Sigmoid colon (tissue), 7 donors: Measurements from ENCODE around the gene CDKN3. TPM values are rescaled to one million over a fixed set of nuclear protein-coding genes. Genes with fewer than 3 reads are reported as not detected.

ENCODE experiments used
- DNase-seq: peaks from one replicate; pipeline ENCODE4 v3.0.0-alpha.2; 2019
- H3K27ac ChIP-seq, 4 donors: fragments of 200-600 bp; sonication (generic); one replicate each; pipeline ENCODE4 v1.5.1; 2016 to 2019; ENCODE audit warnings: mild to moderate bottlenecking in 1 of 4
- H3K27me3 ChIP-seq, 3 donors: fragments of 200-600 bp; sonication (generic); one replicate each; pipeline ENCODE4 v1.5.1; 2019; ENCODE audit warnings: mild to moderate bottlenecking in 1 of 3
- H3K36me3 ChIP-seq, 4 donors: fragments of 200-600 bp; sonication (generic); one replicate each; pipeline ENCODE4 v1.5.1; 2016 to 2019
- H3K4me1 ChIP-seq, 4 donors: fragments of 200-600 bp; sonication (generic); one replicate each; pipeline ENCODE4 v1.5.1; 2017 to 2019
- H3K4me3 ChIP-seq, 4 donors: fragments of 200-600 bp; sonication (generic); one replicate each; pipeline ENCODE4 v1.5.1; 2017 to 2019; ENCODE audit warnings: mild to moderate bottlenecking in 2 of 4, moderate library complexity in 1 of 4
- H3K9me3 ChIP-seq, 4 donors: fragments of 200-600 bp in 3 of 4; sonication (generic) in 3 of 4; one replicate each; pipeline versions ENCODE4 v1.5.1 to v1.6.1; 2013 to 2019
- CTCF ChIP-seq, 4 experiments: fragments of 450-650 bp in 3 of 4; fragments of 200-600 bp in 1 of 4; IDR thresholded peaks; one replicate each; pipeline ENCODE4 v1.5.1; 2016 to 2019; ENCODE audit warnings: antibody characterized with exemption in 4 of 4, mild to moderate bottlenecking in 3 of 4, moderate library complexity in 2 of 4
- EP300 ChIP-seq, 4 donors: sonication (generic); formaldehyde crosslinking; IDR thresholded peaks; one replicate each; pipeline ENCODE4 v1.6.1; 2017; ENCODE audit warnings: antibody characterized with exemption in 4 of 4
- POLR2A ChIP-seq, 2 donors: fragments of 450-650 bp; IDR thresholded peaks; one replicate each; pipeline ENCODE4 v1.6.1; 2016; ENCODE audit warnings: antibody characterized with exemption in 2 of 2, mild to moderate bottlenecking in 2 of 2, moderate library complexity in 2 of 2
- POLR2AphosphoS5 ChIP-seq, 4 donors: sonication (generic); formaldehyde crosslinking; IDR thresholded peaks; one replicate each; pipeline ENCODE4 v1.6.1; 2017; ENCODE audit warnings: antibody characterized with exemption in 4 of 4
- WGBS, 2 donors: extraction: QIAGEN DNeasy Blood & Tissue Kit; methylation state at CpG; one replicate each; pipeline ENCODE4 v1.1.7; 2013; 5-methylcytosine and 5-hydroxymethylcytosine counted together
- intact Hi-C: fragments of 100-400 bp; cut with DNase I; formaldehyde crosslinking; loops from one replicate; pipeline ENCODE4 v1.15.1; 2023
- polyA plus RNA-seq, 3 donors: library from polyadenylated mRNA; stranded (reverse); fragments of 200-250 nt; gene quantifications; one replicate each; pipeline ENCODE4 v1.2.3, GENCODE V29; 2013
- total RNA-seq, 4 donors: library from RNA; depleted of rRNA; stranded (reverse); fragments of >200 nt; gene quantifications; one replicate each; pipeline ENCODE4 v1.1.0, GENCODE V29; 2016
- donor health status: healthy with polysubstance abuse.
- donor health status: Bipolar disorder and iron deficiency.
- donor health status: healthy.

Gene CDKN3
- total and polyA plus RNA-seq, 7 donors, result 1.1 to 41.8 (median 6.6) TPM; not detected in 1

DNA sequence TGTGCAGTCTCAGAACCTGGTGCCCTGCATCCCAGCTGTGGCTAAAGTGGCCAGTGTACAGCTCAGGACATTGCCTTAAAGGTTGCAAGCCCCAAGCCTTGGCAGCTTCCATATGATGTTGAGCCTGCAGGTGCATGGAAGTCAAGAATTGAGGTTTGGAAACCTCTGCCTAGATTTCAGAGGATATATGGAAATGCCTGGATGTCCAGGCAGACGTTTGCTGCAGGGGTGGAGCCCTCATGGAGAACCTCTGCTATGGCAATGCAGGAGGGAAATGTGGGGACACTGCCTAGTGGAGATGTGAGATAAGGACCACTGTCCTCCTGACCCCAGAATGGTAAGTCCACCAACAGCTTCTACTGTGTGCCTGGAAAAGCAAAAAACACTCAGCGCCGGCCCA, 62.3 kb downstream of the CDKN3 start:
- Histone ChIP-seq H3K9me3 (no peaks in the 10 kb centered on the region), H3K4me1 (no peaks in the 10 kb centered on the region), H3K4me3 (no peak overlapping the region), H3K27ac (no peak overlapping the region), H3K27me3 (no peaks in the 10 kb centered on the region), H3K36me3 (no peaks in the 10 kb centered on the region)
- TF ChIP-seq POLR2A (IDR thresholded peaks at IDR 0.05), result no peak
- TF ChIP-seq CTCF (IDR thresholded peaks at IDR 0.05), result no peak
- TF ChIP-seq EP300 (IDR thresholded peaks at IDR 0.05), result no peak
- TF ChIP-seq POLR2AphosphoS5 (IDR thresholded peaks at IDR 0.05), result no peak
- DNase-seq, result no peak
- intact Hi-C loops, result no loop called here
- WGBS, 2 donors, result 92% methylated on average over 3 of the region's 3 CpGs

- H3K36me3 ChIP-seq, result no peaks in the 10 kb centered on the region
- peaks cover 0 to under 1% (median 0%) of the 10 kb centered on the region in 4 donors for H3K9me3 ChIP-seq
- no peak overlapping the region for H3K27ac ChIP-seq
- TF ChIP-seq CTCF (IDR thresholded peaks at IDR 0.05), result no peak
- no peak for TF ChIP-seq POLR2A (IDR thresholded peaks at IDR 0.05)
- TF ChIP-seq POLR2AphosphoS5 (IDR thresholded peaks at IDR 0.05), result no peak
- no peak for TF ChIP-seq EP300 (IDR thresholded peaks at IDR 0.05)
- no peak for DNase-seq
- H3K4me3 ChIP-seq, result no peak overlapping the region
- WGBS, 2 donors, result 82% methylated on average over 5 of the region's 5 CpGs
- intact Hi-C loops, result no loop called here
- no peaks in the 10 kb centered on the region for H3K4me1 ChIP-seq
- H3K27me3 ChIP-seq, result no peaks in the 10 kb centered on the region
Measured at GRCh38 chr14:54462048-54462447, 65.2 kb downstream of the CDKN3 start.

DNA sequence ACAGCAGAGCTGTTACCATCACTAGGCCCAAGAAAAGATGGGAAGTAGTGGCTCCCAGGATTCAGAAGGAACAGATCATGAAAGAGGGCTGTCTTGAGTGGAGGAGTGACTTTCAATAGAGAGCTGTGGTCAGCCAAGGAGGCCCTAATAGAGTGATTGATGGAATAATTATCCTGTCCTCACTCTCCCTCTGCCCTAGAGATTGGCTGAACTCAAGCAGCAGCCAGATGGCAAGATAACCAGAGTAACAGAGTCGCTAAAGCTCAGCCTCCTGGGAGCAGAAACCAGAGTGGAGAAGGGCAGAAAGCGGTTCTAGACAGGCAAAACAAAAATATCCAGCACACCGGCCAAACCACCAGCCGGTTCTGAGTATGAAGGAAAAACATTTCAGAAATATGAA, 68.8 kb downstream of the CDKN3 start:
- peaks cover 0 to 5% (median 0%) of the 10 kb centered on the region in 4 donors for H3K9me3 ChIP-seq
- H3K27me3 ChIP-seq, result no peaks in the 10 kb centered on the region
- intact Hi-C loops, result no loop called here
- no peak overlapping the region for H3K4me3 ChIP-seq
- no peak for TF ChIP-seq POLR2AphosphoS5 (IDR thresholded peaks at IDR 0.05)
- TF ChIP-seq CTCF (IDR thresholded peaks at IDR 0.05), result no peak
- no peak for TF ChIP-seq EP300 (IDR thresholded peaks at IDR 0.05)
- TF ChIP-seq POLR2A (IDR thresholded peaks at IDR 0.05), result no peak
- WGBS, 2 donors, result 83 to 93% methylated on average over 4 of the region's 4 CpGs
- no peaks in the 10 kb centered on the region for H3K36me3 ChIP-seq
- H3K27ac ChIP-seq, result no peak overlapping the region
- no peaks in the 10 kb centered on the region for H3K4me1 ChIP-seq
- DNase-seq, result no peak

GRCh38 chr14:54467280-54467679, 70.5 kb downstream of the CDKN3 start:
- Histone ChIP-seq H3K36me3 (no peaks in the 10 kb centered on the region), H3K9me3 (peaks cover 0 to 5% (median 0%) of the 10 kb centered on the region in 4 donors), H3K27me3 (no peaks in the 10 kb centered on the region), H3K4me3 (no peak overlapping the region), H3K4me1 (no peaks in the 10 kb centered on the region), H3K27ac (no peak overlapping the region)
- intact Hi-C loops, result no loop called here
- TF ChIP-seq POLR2AphosphoS5 (IDR thresholded peaks at IDR 0.05) (no peak), POLR2A (IDR thresholded peaks at IDR 0.05) (no peak), CTCF (IDR thresholded peaks at IDR 0.05) (no peak), EP300 (IDR thresholded peaks at IDR 0.05) (no peak)
- no peak for DNase-seq

Other genes starting within 250 kb of the CDKN3 start
- 100 to 1,000 TPM; 147 to 261 (median 201) TPM for gene CNIH1, start 44.4 kb downstream of the CDKN3 start, total RNA-seq
- 100 to 1,000 TPM in 2 of 3 donors, 10 to 100 TPM in 1; 97.6 to 119 (median 104) TPM for gene CNIH1, start 44.4 kb downstream of the CDKN3 start, polyA plus RNA-seq
- 10 to 100 TPM; 33.0 to 57.3 (median 41.8) TPM for gene GMFB, start 92.0 kb downstream of the CDKN3 start, total RNA-seq
- gene GMFB, start 92.0 kb downstream of the CDKN3 start, polyA plus RNA-seq, result 10 to 100 TPM; 24.6 to 72.8 (median 51.1) TPM
- 10 to 100 TPM; 16.8 to 52.8 (median 34.1) TPM for gene CGRRF1, start 112.9 kb downstream of the CDKN3 start, total RNA-seq
- gene CGRRF1, start 112.9 kb downstream of the CDKN3 start, polyA plus RNA-seq, result 10 to 100 TPM; 11.6 to 21.5 (median 13.2) TPM
- 100 to 1,000 TPM in 2 of 4 donors, 10 to 100 TPM in 2; 79.8 to 135 (median 105) TPM for gene SAMD4A, start 170.1 kb downstream of the CDKN3 start, total RNA-seq
- gene SAMD4A, start 170.1 kb downstream of the CDKN3 start, polyA plus RNA-seq, result 1 to 10 TPM; 4.2 to 7.8 (median 5.9) TPM